SH-SY5Y (cell line): Measurements from ENCODE around the gene DUSP16.

Source experiments
- GATA2 ChIP-seq: IDR thresholded peaks from 2 replicates; pipeline ENCODE4 v1.6.1; 2011; ENCODE audit warnings: mild to moderate bottlenecking, low read depth, low read length
- GATA3 ChIP-seq: IDR thresholded peaks from 2 replicates; pipeline ENCODE4 v1.6.1; 2011; ENCODE audit warnings: low read depth, mild to moderate bottlenecking, low read length, moderate library complexity

The DUSP16 gene

GRCh38 chr12:12539028-12539810 is 23.4 kb downstream of the DUSP16 start:
- TF ChIP-seq GATA3 = no peak
- TF ChIP-seq GATA2 = no peak

GRCh38 chr12:12538535-12538934 is 24.1 kb downstream of the DUSP16 start:
- TF ChIP-seq GATA3 (no peak), GATA2 (no peak)

GRCh38 chr12:12537421-12537820 is 25.2 kb downstream of the DUSP16 start:
- TF ChIP-seq GATA2 (no peak), GATA3 (no peak)

- TF ChIP-seq GATA2 (no peak), GATA3 (no peak)
Measured at GRCh38 chr12:12534975-12535374, 27.7 kb downstream of the DUSP16 start.

GRCh38 chr12:12534166-12534866 is 28.3 kb downstream of the DUSP16 start:
- peak; percentile 50 for TF ChIP-seq GATA2
- TF ChIP-seq GATA3 = peak; percentile 22; the same call in 1 of the 2 replicates

- TF ChIP-seq GATA3 (no peak), GATA2 (no peak)
Measured at GRCh38 chr12:12533238-12533829, 29.3 kb downstream of the DUSP16 start.

- TF ChIP-seq GATA2 (no peak), GATA3 (no peak)
Measured at GRCh38 chr12:12531194-12531593, 31.5 kb downstream of the DUSP16 start.

- TF ChIP-seq GATA2 = no peak
- TF ChIP-seq GATA3 = no peak
Measured at GRCh38 chr12:12529783-12530421, 32.8 kb downstream of the DUSP16 start.

GRCh38 chr12:12528361-12529270 is 34.0 kb downstream of the DUSP16 start:
- TF ChIP-seq GATA2 (no peak), GATA3 (no peak)

- no peak for TF ChIP-seq GATA2
- no peak for TF ChIP-seq GATA3
Measured at GRCh38 chr12:12527820-12528296, 34.8 kb downstream of the DUSP16 start.

GRCh38 chr12:12524128-12524527 is 38.5 kb downstream of the DUSP16 start:
- no peak for TF ChIP-seq GATA2
- TF ChIP-seq GATA3 = no peak

GRCh38 chr12:12523229-12523628 is 39.4 kb downstream of the DUSP16 start:
- no peak for TF ChIP-seq GATA2
- no peak for TF ChIP-seq GATA3

GRCh38 chr12:12521888-12522287 is 40.8 kb downstream of the DUSP16 start:
- TF ChIP-seq GATA3 (no peak), GATA2 (no peak)
